MM.1S (cell line): ENCODE measurements around the gene PTCSC3.

ENCODE experiments used
- EZH2 ChIP-seq: fragments of 300-600 bp; sonication (generic); optimal IDR thresholded peaks from 2 replicates; pipeline ENCODE3; 2017; ENCODE audit warnings: low read depth, mild to moderate bottlenecking, antibody characterized with exemption, low read length, mixed read lengths
- TF ChIP-seq, protein P1 (sequence below): fragments of 300-600 bp; sonication (generic); IDR thresholded peaks from 2 replicates; pipeline ENCODE4 v1.5.1; 2016; ENCODE audit warnings: antibody characterized with exemption, low read length, mixed read lengths

DNA sequence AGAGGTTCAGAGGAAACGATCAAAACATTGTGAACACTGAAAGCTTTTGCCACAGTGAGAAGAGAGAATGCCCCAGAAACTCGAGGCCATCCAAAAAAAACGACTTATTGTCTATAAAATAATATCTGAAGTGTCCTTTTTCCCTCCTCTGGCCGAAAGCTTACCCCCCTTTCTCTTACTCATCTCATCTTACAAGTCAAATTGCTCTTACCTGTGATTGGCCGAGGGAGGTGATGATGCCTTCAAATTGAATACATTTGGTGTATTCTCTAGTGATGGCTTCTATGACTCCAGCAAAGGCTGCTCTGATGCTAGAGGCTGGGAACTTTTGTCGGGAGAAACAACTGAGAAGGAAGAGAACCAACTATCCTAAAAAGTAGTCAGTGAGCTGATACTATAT lies 90.7 kb downstream of the PTCSC3 start:
- no peak for TF ChIP-seq EZH2
- TF ChIP-seq, protein P1, sequence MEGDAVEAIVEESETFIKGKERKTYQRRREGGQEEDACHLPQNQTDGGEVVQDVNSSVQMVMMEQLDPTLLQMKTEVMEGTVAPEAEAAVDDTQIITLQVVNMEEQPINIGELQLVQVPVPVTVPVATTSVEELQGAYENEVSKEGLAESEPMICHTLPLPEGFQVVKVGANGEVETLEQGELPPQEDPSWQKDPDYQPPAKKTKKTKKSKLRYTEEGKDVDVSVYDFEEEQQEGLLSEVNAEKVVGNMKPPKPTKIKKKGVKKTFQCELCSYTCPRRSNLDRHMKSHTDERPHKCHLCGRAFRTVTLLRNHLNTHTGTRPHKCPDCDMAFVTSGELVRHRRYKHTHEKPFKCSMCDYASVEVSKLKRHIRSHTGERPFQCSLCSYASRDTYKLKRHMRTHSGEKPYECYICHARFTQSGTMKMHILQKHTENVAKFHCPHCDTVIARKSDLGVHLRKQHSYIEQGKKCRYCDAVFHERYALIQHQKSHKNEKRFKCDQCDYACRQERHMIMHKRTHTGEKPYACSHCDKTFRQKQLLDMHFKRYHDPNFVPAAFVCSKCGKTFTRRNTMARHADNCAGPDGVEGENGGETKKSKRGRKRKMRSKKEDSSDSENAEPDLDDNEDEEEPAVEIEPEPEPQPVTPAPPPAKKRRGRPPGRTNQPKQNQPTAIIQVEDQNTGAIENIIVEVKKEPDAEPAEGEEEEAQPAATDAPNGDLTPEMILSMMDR: no peak
